ENCODE measurements around the gene KIF2A.

KIF2A gene

GRCh38 chr5:62340392-62340791, 34.4 kb downstream of the KIF2A start:
- Histone ChIP-seq H3K4me3 (ENCODE audit: low read length in 2 of 2) (no peak overlapping the region), H3K36me3 (ENCODE audit: control insufficient read depth in 2 of 2, insufficient read depth in 2 of 2, low read length in 2 of 2) (no peaks in the 10 kb centered on the region), H3K27me3 (ENCODE audit: control insufficient read depth in 2 of 2, insufficient read depth in 2 of 2, low read length in 2 of 2) (no peaks in the 10 kb centered on the region), H3K4me1 (ENCODE audit: control insufficient read depth in 2 of 2, insufficient read depth in 2 of 2, low read length in 2 of 2) (no peaks in the 10 kb centered on the region), H3K9me3 (ENCODE audit: control insufficient read depth in 2 of 2, low read length in 2 of 2) (no peaks in the 10 kb centered on the region), H3K9ac (ENCODE audit: low read depth in 1 of 2, low read length in 2 of 2) (no peak overlapping the region), H3K27ac (ENCODE audit: low read depth in 2 of 2, low read length in 2 of 2) (no peak overlapping the region)

- Histone ChIP-seq H3K4me3 (ENCODE audit: low read length in 2 of 2) (no peak overlapping the region), H3K9ac (ENCODE audit: low read depth in 1 of 2, low read length in 2 of 2) (no peak overlapping the region), H3K27me3 (ENCODE audit: control insufficient read depth in 2 of 2, insufficient read depth in 2 of 2, low read length in 2 of 2) (no peaks in the 10 kb centered on the region), H3K4me1 (ENCODE audit: control insufficient read depth in 2 of 2, insufficient read depth in 2 of 2, low read length in 2 of 2) (no peaks in the 10 kb centered on the region), H3K36me3 (ENCODE audit: control insufficient read depth in 2 of 2, insufficient read depth in 2 of 2, low read length in 2 of 2) (no peaks in the 10 kb centered on the region), H3K27ac (ENCODE audit: low read depth in 2 of 2, low read length in 2 of 2) (no peak overlapping the region), H3K9me3 (ENCODE audit: control insufficient read depth in 2 of 2, low read length in 2 of 2) (no peaks in the 10 kb centered on the region)
These were observed 35.0 kb downstream of the KIF2A start for GRCh38 chr5:62340979-62341378.

- no peaks in the 10 kb centered on the region for H3K4me1 ChIP-seq (ENCODE audit: control insufficient read depth in 2 of 2, insufficient read depth in 2 of 2, low read length in 2 of 2)
These were observed 35.9 kb downstream of the KIF2A start for GRCh38 chr5:62341783-62342475.

GRCh38 chr5:62342476-62342837, 36.5 kb downstream of the KIF2A start:
- no peaks in the 10 kb centered on the region for H3K27me3 ChIP-seq (ENCODE audit: control insufficient read depth in 2 of 2, insufficient read depth in 2 of 2, low read length in 2 of 2)
- no peaks in the 10 kb centered on the region for H3K36me3 ChIP-seq (ENCODE audit: control insufficient read depth in 2 of 2, insufficient read depth in 2 of 2, low read length in 2 of 2)
- no peaks in the 10 kb centered on the region for H3K9me3 ChIP-seq (ENCODE audit: control insufficient read depth in 2 of 2, low read length in 2 of 2)
- no peak overlapping the region for H3K27ac ChIP-seq (ENCODE audit: low read depth in 2 of 2, low read length in 2 of 2)
- no peak overlapping the region for H3K9ac ChIP-seq (ENCODE audit: low read depth in 1 of 2, low read length in 2 of 2)
- H3K4me1 ChIP-seq (ENCODE audit: control insufficient read depth in 2 of 2, insufficient read depth in 2 of 2, low read length in 2 of 2): no peaks in the 10 kb centered on the region
- H3K4me3 ChIP-seq (ENCODE audit: low read length in 2 of 2): no peak overlapping the region

More at GRCh38 chr5:62341783-62342475, 35.9 kb downstream of the KIF2A start:
- H3K9me3 ChIP-seq (ENCODE audit: control insufficient read depth in 2 of 2, low read length in 2 of 2): no peaks in the 10 kb centered on the region
- H3K36me3 ChIP-seq (ENCODE audit: control insufficient read depth in 2 of 2, insufficient read depth in 2 of 2, low read length in 2 of 2): no peaks in the 10 kb centered on the region
- no peaks in the 10 kb centered on the region for H3K27me3 ChIP-seq (ENCODE audit: control insufficient read depth in 2 of 2, insufficient read depth in 2 of 2, low read length in 2 of 2)
- no peak overlapping the region for H3K9ac ChIP-seq (ENCODE audit: low read depth in 1 of 2, low read length in 2 of 2)
- no peak overlapping the region for H3K27ac ChIP-seq (ENCODE audit: low read depth in 2 of 2, low read length in 2 of 2)
- H3K4me3 ChIP-seq (ENCODE audit: low read length in 2 of 2): no peak overlapping the region

- Histone ChIP-seq H3K9me3 (ENCODE audit: control insufficient read depth in 2 of 2, low read length in 2 of 2) (no peaks in the 10 kb centered on the region), H3K27ac (ENCODE audit: low read depth in 2 of 2, low read length in 2 of 2) (no peak overlapping the region), H3K9ac (ENCODE audit: low read depth in 1 of 2, low read length in 2 of 2) (no peak overlapping the region), H3K36me3 (ENCODE audit: control insufficient read depth in 2 of 2, insufficient read depth in 2 of 2, low read length in 2 of 2) (peaks cover 0 to 2% of the 10 kb centered on the region in 2 donors), H3K4me3 (ENCODE audit: low read length in 2 of 2) (no peak overlapping the region), H3K27me3 (ENCODE audit: control insufficient read depth in 2 of 2, insufficient read depth in 2 of 2, low read length in 2 of 2) (no peaks in the 10 kb centered on the region), H3K4me1 (ENCODE audit: control insufficient read depth in 2 of 2, insufficient read depth in 2 of 2, low read length in 2 of 2) (no peaks in the 10 kb centered on the region)
These were observed 37.4 kb downstream of the KIF2A start for GRCh38 chr5:62343428-62343827.

GRCh38 chr5:62346748-62347147, 40.7 kb downstream of the KIF2A start:
- Histone ChIP-seq H3K9ac (ENCODE audit: low read depth in 1 of 2, low read length in 2 of 2) (no peak overlapping the region), H3K36me3 (ENCODE audit: control insufficient read depth in 2 of 2, insufficient read depth in 2 of 2, low read length in 2 of 2) (peaks cover 7 to 9% of the 10 kb centered on the region in 2 donors), H3K4me1 (ENCODE audit: control insufficient read depth in 2 of 2, insufficient read depth in 2 of 2, low read length in 2 of 2) (no peaks in the 10 kb centered on the region), H3K27ac (ENCODE audit: low read depth in 2 of 2, low read length in 2 of 2) (no peak overlapping the region), H3K9me3 (ENCODE audit: control insufficient read depth in 2 of 2, low read length in 2 of 2) (no peaks in the 10 kb centered on the region), H3K4me3 (ENCODE audit: low read length in 2 of 2) (no peak overlapping the region), H3K27me3 (ENCODE audit: control insufficient read depth in 2 of 2, insufficient read depth in 2 of 2, low read length in 2 of 2) (no peaks in the 10 kb centered on the region)

GRCh38 chr5:62347928-62348327, 41.9 kb downstream of the KIF2A start:
- no peak overlapping the region for H3K4me3 ChIP-seq (ENCODE audit: low read length in 2 of 2)
- no peaks in the 10 kb centered on the region for H3K9me3 ChIP-seq (ENCODE audit: control insufficient read depth in 2 of 2, low read length in 2 of 2)
- H3K9ac ChIP-seq (ENCODE audit: low read depth in 1 of 2, low read length in 2 of 2): no peak overlapping the region
- no peaks in the 10 kb centered on the region for H3K27me3 ChIP-seq (ENCODE audit: control insufficient read depth in 2 of 2, insufficient read depth in 2 of 2, low read length in 2 of 2)
- peaks cover 7 to 14% of the 10 kb centered on the region in 2 donors for H3K36me3 ChIP-seq (ENCODE audit: control insufficient read depth in 2 of 2, insufficient read depth in 2 of 2, low read length in 2 of 2)
- H3K27ac ChIP-seq (ENCODE audit: low read depth in 2 of 2, low read length in 2 of 2): no peak overlapping the region
- H3K4me1 ChIP-seq (ENCODE audit: control insufficient read depth in 2 of 2, insufficient read depth in 2 of 2, low read length in 2 of 2): no peaks in the 10 kb centered on the region

GRCh38 chr5:62348723-62349481, 42.9 kb downstream of the KIF2A start:
- H3K4me3 ChIP-seq (ENCODE audit: low read length in 2 of 2): no peak overlapping the region
- no peaks in the 10 kb centered on the region for H3K9me3 ChIP-seq (ENCODE audit: control insufficient read depth in 2 of 2, low read length in 2 of 2)
- H3K27me3 ChIP-seq (ENCODE audit: control insufficient read depth in 2 of 2, insufficient read depth in 2 of 2, low read length in 2 of 2): no peaks in the 10 kb centered on the region
- no peak overlapping the region for H3K27ac ChIP-seq (ENCODE audit: low read depth in 2 of 2, low read length in 2 of 2)
- peaks cover 7 to 17% of the 10 kb centered on the region in 2 donors for H3K36me3 ChIP-seq (ENCODE audit: control insufficient read depth in 2 of 2, insufficient read depth in 2 of 2, low read length in 2 of 2)
- H3K4me1 ChIP-seq (ENCODE audit: control insufficient read depth in 2 of 2, insufficient read depth in 2 of 2, low read length in 2 of 2): no peaks in the 10 kb centered on the region
- no peak overlapping the region for H3K9ac ChIP-seq (ENCODE audit: low read depth in 1 of 2, low read length in 2 of 2)

- Histone ChIP-seq H3K9me3 (ENCODE audit: control insufficient read depth in 2 of 2, low read length in 2 of 2) (no peaks in the 10 kb centered on the region), H3K27me3 (ENCODE audit: control insufficient read depth in 2 of 2, insufficient read depth in 2 of 2, low read length in 2 of 2) (no peaks in the 10 kb centered on the region), H3K27ac (ENCODE audit: low read depth in 2 of 2, low read length in 2 of 2) (no peak overlapping the region), H3K4me3 (ENCODE audit: low read length in 2 of 2) (no peak overlapping the region), H3K36me3 (ENCODE audit: control insufficient read depth in 2 of 2, insufficient read depth in 2 of 2, low read length in 2 of 2) (peaks cover 7 to 21% of the 10 kb centered on the region in 2 donors), H3K9ac (ENCODE audit: low read depth in 1 of 2, low read length in 2 of 2) (no peak overlapping the region), H3K4me1 (ENCODE audit: control insufficient read depth in 2 of 2, insufficient read depth in 2 of 2, low read length in 2 of 2) (no peaks in the 10 kb centered on the region)
These were observed 48.2 kb downstream of the KIF2A start for GRCh38 chr5:62354028-62354874.

GRCh38 chr5:62362701-62363100, 56.7 kb downstream of the KIF2A start:
- no peaks in the 10 kb centered on the region for H3K27me3 ChIP-seq (ENCODE audit: control insufficient read depth in 2 of 2, insufficient read depth in 2 of 2, low read length in 2 of 2)
- H3K9ac ChIP-seq (ENCODE audit: low read depth in 1 of 2, low read length in 2 of 2): no peak overlapping the region
- no peak overlapping the region for H3K27ac ChIP-seq (ENCODE audit: low read depth in 2 of 2, low read length in 2 of 2)
- no peak overlapping the region for H3K4me3 ChIP-seq (ENCODE audit: low read length in 2 of 2)
- peaks cover 20 to 34% of the 10 kb centered on the region in 2 donors for H3K36me3 ChIP-seq (ENCODE audit: control insufficient read depth in 2 of 2, insufficient read depth in 2 of 2, low read length in 2 of 2)
- no peaks in the 10 kb centered on the region for H3K9me3 ChIP-seq (ENCODE audit: control insufficient read depth in 2 of 2, low read length in 2 of 2)
- H3K4me1 ChIP-seq (ENCODE audit: control insufficient read depth in 2 of 2, insufficient read depth in 2 of 2, low read length in 2 of 2): no peaks in the 10 kb centered on the region
